Activated CD8-positive, alpha-beta memory T cell treated with anti-CD3 and anti-CD28 coated beads, Interleukin-2, amount 50 U/mL, for 1 hour (primary cell): Measurements from ENCODE around the gene BLM.

ENCODE experiments used
- DNase-seq: peaks from one replicate; pipeline ENCODE4 v3.0.0-alpha.2; 2020; ENCODE audit errors: extremely low read depth

The BLM gene

DNA sequence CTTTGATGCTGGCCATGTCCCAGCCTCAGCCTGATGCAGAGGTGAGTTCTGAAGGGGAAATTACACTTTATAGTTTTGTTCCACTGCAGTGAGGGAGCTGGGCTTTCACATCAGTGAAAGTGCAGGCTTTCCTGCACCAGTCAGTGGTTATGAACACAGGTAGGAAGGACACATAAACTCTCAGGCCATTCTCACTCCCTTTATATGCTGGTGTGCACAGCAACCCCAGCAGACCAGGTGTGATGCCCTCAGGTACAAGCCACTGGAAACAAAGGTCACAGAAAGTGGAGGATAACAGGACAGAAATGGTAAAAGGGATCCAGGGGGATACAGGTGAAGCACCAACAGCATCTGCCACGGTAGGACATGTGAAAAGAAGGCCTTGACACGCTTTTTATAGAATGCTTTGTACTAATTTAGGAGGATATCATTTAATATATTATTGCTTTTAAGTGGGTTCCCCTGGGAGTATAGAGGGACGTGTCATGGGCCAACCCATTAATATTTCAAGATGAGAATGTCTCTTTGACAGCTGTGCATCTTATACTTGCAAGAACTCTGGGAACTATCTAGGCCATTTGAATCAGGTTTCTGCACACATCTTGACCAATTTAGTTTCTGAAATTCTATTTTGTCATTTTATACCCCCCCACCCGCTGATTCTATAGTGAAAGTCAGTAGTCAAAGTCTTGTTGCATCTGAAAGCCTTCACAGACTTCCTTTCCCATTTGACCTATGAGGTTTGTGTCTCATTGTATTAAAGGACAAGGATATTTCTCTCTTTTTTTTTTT, 25.0 kb upstream of the BLM start:
- no peak for DNase-seq

- no peak for DNase-seq
Measured at GRCh38 chr15:90694987-90695386, 22.2 kb upstream of the BLM start.

DNA sequence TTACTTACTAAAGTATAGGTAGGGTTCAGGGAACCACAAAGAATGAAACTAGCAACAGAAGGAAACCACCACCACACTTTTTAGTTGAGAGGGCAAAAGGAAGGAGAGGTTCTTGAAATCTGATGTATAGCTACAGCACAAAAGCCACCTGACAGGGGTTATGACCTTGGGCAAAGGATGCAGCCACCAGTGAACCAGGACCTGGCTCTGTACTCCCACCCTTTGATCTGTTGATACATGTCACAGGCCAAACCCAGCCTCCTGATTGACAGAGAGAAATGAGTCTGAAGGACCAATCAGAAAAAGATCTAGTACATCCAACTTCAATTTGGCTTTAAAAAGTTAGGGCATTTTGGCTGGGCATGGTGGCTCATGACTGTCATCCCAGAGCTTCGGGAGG, 20.0 kb upstream of the BLM start:
- no peak for DNase-seq

GRCh38 chr15:90698629-90699028, 18.5 kb upstream of the BLM start:
- DNase-seq = no peak

DNA sequence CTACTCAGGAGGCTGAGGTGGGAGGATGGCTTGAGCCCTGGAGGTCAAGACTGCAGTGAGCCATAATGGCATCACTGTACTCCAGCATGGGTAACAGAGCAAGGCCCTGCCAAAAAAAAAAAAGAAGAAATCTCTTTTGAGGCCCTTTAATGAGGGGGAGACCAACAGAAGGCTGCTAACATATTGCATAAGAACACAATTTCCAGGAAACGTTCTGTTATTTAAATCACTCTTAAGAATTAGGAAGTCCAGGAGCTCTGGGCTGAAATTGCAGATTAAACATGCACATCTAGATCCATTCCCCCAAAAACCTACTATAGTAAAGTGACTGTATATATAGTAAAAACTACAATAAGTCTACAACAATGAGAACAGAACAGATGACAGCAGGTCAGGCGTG, 16.1 kb upstream of the BLM start:
- DNase-seq = no peak

DNA sequence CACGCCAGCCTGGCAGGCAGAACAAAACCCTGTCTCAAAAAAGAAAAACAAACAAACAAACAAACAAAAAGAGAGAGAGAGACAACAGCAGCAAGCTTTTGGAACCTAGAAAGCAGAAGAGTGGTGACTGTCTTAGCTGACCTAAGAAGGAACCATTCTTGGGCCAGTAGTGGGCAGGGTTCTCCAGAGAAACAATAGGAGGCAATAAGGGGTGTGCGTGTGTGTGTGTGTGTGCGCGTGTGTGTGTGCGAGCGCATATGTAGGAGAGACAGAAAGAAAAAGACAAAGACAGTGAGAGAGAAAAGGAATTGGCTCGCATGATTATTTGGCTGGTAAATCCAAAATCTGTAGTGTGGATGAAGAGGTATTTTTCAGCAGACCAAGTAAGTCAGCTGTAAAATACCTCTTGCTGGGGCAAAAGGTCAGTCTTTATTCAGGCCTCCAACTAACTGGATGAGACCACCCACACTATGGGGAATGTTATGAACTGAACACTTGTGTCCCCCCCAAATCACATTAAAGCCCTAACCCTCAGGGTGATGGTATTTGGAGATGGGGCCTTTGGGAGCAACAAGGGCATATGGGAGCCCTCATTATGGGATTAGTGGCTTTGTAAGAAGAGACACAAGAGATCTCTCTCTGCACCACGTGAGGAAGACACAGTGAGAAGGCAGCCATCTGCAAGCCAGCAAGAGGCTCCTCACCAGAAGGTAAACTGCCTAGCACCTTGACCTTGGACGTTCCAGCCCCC, 15.1 kb upstream of the BLM start:
- DNase-seq = no peak

- DNase-seq = no peak
Measured at GRCh38 chr15:90703455-90703854, 13.7 kb upstream of the BLM start.

GRCh38 chr15:90705212-90705611, 11.9 kb upstream of the BLM start:
- DNase-seq = no peak

- no peak for DNase-seq
Measured at GRCh38 chr15:90706394-90707327, 10.5 kb upstream of the BLM start.

GRCh38 chr15:90707489-90707888, 9.7 kb upstream of the BLM start:
- no peak for DNase-seq

DNA sequence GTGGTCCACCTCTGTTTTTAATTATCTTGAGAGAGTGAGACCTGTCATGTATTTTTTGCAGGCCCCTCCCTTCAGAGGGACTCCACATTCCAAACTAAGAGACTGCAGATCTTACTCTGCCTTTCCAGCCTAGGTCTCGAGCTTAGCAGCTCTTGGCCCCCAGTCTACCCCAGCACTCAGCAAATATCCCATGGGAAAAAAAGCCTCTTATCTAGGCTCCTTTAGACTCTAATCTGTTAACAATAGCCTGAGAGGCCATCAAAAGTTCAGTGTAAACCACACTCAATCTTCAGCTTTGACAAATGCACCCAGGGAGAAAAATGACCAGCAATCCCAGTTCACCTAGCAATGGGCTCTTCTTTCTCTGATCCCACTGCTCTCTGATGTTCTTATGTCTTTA, 8.6 kb upstream of the BLM start:
- DNase-seq = no peak

- DNase-seq = no peak
Measured at GRCh38 chr15:90709278-90709677, 7.9 kb upstream of the BLM start.

GRCh38 chr15:90710436-90711027, 6.6 kb upstream of the BLM start:
- no peak for DNase-seq

DNA sequence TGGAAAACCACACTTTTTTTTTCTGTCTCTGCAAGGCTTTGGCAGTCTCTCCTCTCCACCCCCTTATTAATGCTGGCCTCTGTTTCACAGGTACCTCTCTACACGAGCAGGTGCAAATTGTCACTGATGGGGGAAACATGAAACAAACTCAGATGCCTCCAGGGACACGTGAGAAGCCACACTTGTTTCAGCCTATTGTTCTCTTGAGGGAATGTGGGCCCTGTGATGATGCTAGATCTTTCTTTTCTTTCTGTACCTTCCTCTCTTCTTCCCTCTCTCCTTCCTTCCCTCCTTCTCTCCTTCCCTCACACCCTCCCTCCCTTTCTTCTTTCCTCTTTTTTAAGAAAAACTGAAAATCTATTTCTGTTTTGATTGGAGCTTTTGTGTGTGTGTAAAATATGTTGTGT, 5.7 kb upstream of the BLM start:
- DNase-seq = no peak

DNA sequence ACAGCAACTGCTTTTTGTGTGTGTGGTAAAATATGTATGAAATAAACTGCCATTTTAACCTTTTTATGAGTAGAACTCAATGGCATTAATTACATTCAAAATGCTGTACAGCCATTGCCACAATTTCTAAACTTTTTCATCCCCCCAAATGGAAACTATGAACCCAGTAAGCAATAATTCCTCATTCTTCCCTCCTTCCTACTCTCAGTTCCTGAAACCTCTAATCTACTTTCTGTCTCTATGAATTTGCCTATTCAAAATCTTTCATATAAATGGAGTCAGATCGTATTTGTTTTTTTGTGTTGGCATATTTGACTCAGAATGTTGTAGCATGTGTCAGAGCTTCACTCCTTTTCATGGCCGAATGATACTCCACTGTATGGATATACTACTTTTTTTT, 5.3 kb upstream of the BLM start:
- DNase-seq = no peak

DNA sequence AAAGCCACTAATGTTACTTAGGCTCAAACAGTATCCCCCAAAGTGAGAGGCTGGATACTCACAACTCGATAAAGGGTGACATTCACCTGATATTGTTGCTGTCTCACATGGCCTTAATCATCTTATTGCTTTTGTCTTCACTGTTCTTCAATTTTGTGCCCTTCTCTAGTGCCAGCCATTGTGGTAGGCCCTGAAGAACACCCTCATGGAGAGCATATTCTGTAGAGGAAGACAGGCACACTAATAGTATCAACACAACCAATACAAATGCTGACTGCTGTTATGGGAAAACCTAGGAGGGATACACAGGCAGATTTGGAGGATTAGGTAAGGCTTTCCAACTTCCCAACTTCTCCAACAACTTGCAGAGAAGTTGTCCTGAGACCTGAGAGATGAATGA, 4.1 kb upstream of the BLM start:
- DNase-seq = no peak

- no peak for DNase-seq
Measured at GRCh38 chr15:90716317-90716975, 700 bp upstream of the BLM start.

DNA sequence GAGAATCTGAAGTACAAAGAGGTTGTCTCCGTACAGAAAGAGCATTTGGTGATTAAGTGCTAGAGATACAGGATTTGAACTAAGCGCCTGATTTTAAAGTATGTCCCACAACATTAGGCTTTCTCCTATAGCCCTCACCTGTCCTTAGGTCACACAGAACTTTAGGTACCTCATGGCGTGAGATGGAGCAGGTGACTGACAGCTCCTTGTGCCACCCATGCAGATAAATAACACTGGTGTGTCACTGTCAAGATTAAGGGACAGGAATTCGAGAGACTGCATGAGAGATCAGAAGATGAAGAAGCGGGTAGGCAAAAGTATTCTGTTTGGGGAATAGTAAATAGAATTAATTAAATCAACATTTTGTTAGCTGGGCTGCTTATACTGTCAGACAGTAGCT, 1.1 kb downstream of the BLM start:
- no peak for DNase-seq

DNA sequence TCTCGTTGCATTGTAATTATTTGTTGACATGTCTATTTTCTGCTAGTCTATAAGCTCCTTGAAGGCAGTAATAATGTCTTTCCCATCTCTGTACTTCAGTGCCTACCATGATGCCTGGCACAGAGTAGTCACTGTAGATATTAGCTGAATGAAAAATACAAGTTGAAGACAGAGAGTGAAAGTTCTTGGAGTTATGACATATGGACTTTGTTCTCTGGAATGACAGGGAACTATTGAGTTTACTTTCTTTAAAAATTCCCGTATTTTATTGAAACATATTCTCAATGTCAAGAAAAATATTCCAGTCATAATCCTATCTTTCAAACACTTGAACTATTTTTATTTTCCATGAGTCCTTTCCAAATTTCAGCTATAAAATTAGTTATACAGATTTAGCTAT, 3.0 kb downstream of the BLM start:
- no peak for DNase-seq

GRCh38 chr15:90729261-90729660, 12.1 kb downstream of the BLM start:
- DNase-seq = no peak

DNA sequence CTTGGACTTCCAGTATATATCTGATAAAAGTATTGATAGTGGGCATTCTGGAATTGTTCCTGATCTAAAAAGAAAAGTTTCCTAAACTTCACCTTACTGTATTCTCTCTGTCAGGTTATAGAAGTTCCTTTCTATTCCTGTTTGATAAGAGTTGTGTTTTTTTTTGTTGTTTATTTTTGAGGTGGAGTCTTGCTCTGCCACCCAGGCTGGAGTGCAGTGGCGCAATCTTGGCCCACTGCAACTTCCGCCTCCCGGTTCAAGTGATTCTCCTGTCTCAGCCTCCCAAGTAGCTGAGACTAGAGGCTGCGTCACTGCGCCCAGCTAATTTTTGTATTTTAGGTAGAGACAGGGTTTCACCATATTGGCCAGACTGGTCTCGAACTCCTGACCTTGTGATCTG, 13.1 kb downstream of the BLM start:
- no peak for DNase-seq
